HEK293 (cell line): ENCODE measurements around the gene SEC63.

ENCODE experiments used
- BCL11A ChIP-seq: fragments of 450-650 bp; formaldehyde crosslinking; IDR thresholded peaks from 2 replicates; pipeline ENCODE4 v1.5.1; 2016; ENCODE audit warnings: low read depth, missing biosample characterization, missing genetic modification characterization
- KLF16 ChIP-seq: fragments of 450-650 bp; formaldehyde crosslinking; IDR thresholded peaks from 2 replicates; pipeline ENCODE4 v1.5.1; 2017; ENCODE audit warnings: missing biosample characterization, missing genetic modification characterization
- KLF8 ChIP-seq: fragments of 450-650 bp; formaldehyde crosslinking; IDR thresholded peaks from 2 replicates; pipeline ENCODE4 v1.5.1; 2016; ENCODE audit warnings: missing biosample characterization, missing genetic modification characterization
- MZF1 ChIP-seq: fragments of 450-650 bp; formaldehyde crosslinking; IDR thresholded peaks from 2 replicates; pipeline ENCODE4 v1.5.1; 2017; ENCODE audit warnings: missing biosample characterization, missing genetic modification characterization, borderline replicate concordance
- SETDB1 ChIP-seq: IDR thresholded peaks from one replicate; pipeline ENCODE4 v1.6.1; 2017; ENCODE audit warnings: mild to moderate bottlenecking, low read length, moderate library complexity, mixed read lengths; ENCODE audit not compliant: insufficient read length
- SP2 ChIP-seq: fragments of 450-650 bp; formaldehyde crosslinking; IDR thresholded peaks from 2 replicates; pipeline ENCODE4 v1.5.1; 2016; ENCODE audit warnings: missing biosample characterization, missing genetic modification characterization
- SP7 ChIP-seq: fragments of 450-650 bp; formaldehyde crosslinking; IDR thresholded peaks from 2 replicates; pipeline ENCODE4 v1.5.1; 2016; ENCODE audit warnings: missing biosample characterization, missing genetic modification characterization
- WT1 ChIP-seq: fragments of 450-650 bp; formaldehyde crosslinking; IDR thresholded peaks from 2 replicates; pipeline ENCODE4 v1.5.1; 2016; ENCODE audit warnings: missing biosample characterization, missing genetic modification characterization
- ZBTB17 ChIP-seq: fragments of 450-650 bp; formaldehyde crosslinking; IDR thresholded peaks from 2 replicates; pipeline ENCODE4 v1.5.1; 2016; ENCODE audit warnings: missing biosample characterization, missing genetic modification characterization
- ZBTB7A ChIP-seq: fragments of 450-650 bp; formaldehyde crosslinking; IDR thresholded peaks from 2 replicates; pipeline ENCODE4 v1.5.1; 2016; ENCODE audit warnings: low read depth, missing biosample characterization, missing genetic modification characterization
- ZFP41 ChIP-seq: fragments of 450-650 bp; formaldehyde crosslinking; IDR thresholded peaks from 2 replicates; pipeline ENCODE4 v1.5.1; 2016; ENCODE audit warnings: missing biosample characterization, missing genetic modification characterization, borderline replicate concordance
- ZFP69B ChIP-seq: fragments of 450-650 bp; formaldehyde crosslinking; IDR thresholded peaks from 2 replicates; pipeline ENCODE4 v1.5.1; 2016; ENCODE audit warnings: missing biosample characterization, missing genetic modification characterization
- ZIC2 ChIP-seq: fragments of 450-650 bp; formaldehyde crosslinking; IDR thresholded peaks from 2 replicates; pipeline ENCODE4 v1.5.1; 2016; ENCODE audit warnings: missing biosample characterization, missing genetic modification characterization
- ZNF138 ChIP-seq: fragments of 450-650 bp; formaldehyde crosslinking; IDR thresholded peaks from 2 replicates; pipeline ENCODE4 v1.5.1; 2016; ENCODE audit warnings: missing biosample characterization, missing genetic modification characterization, borderline replicate concordance
- ZNF174 ChIP-seq: fragments of 450-650 bp; formaldehyde crosslinking; IDR thresholded peaks from 2 replicates; pipeline ENCODE4 v1.5.0; 2017; ENCODE audit warnings: missing biosample characterization, mild to moderate bottlenecking, missing genetic modification characterization
- ZNF19 ChIP-seq: fragments of 450-650 bp; formaldehyde crosslinking; IDR thresholded peaks from 2 replicates; pipeline ENCODE4; 2016; ENCODE audit warnings: missing biosample characterization, missing genetic modification characterization, low read depth
- ZNF274 ChIP-seq, 2 experiments: fragments of 200-500 bp in 1 of 2; fragments of 450-650 bp in 1 of 2; sonication (Bioruptor generic) in 1 of 2; formaldehyde crosslinking in 1 of 2; IDR thresholded peaks; 2 replicates each; pipeline versions ENCODE4 v1.5.1 to v1.6.1; 2014 to 2016; ENCODE audit warnings: borderline replicate concordance in 1 of 2, inconsistent platforms in 1 of 2, low read length in 1 of 2, missing biosample characterization in 1 of 2, missing genetic modification characterization in 1 of 2
- ZNF341 ChIP-seq: fragments of 450-650 bp; formaldehyde crosslinking; IDR thresholded peaks from 2 replicates; pipeline ENCODE4; 2016; ENCODE audit warnings: low read depth, missing biosample characterization, missing genetic modification characterization
- ZNF350 ChIP-seq: fragments of 450-650 bp; formaldehyde crosslinking; IDR thresholded peaks from 2 replicates; pipeline ENCODE4 v1.5.0; 2017; ENCODE audit warnings: missing biosample characterization, mild to moderate bottlenecking, missing genetic modification characterization
- ZNF391 ChIP-seq: fragments of 450-650 bp; formaldehyde crosslinking; IDR thresholded peaks from 2 replicates; pipeline ENCODE4 v1.5.1; 2016; ENCODE audit warnings: low read depth, missing biosample characterization, missing genetic modification characterization, borderline replicate concordance
- ZNF394 ChIP-seq: fragments of 450-650 bp; formaldehyde crosslinking; IDR thresholded peaks from 2 replicates; pipeline ENCODE4 v1.5.1; 2016; ENCODE audit warnings: missing biosample characterization, missing genetic modification characterization, mild to moderate bottlenecking, moderate library complexity, borderline replicate concordance
- ZNF416 ChIP-seq: fragments of 450-650 bp; formaldehyde crosslinking; IDR thresholded peaks from 2 replicates; pipeline ENCODE4 v1.5.1; 2016; ENCODE audit warnings: missing biosample characterization, missing genetic modification characterization
- ZNF449 ChIP-seq: fragments of 450-650 bp; formaldehyde crosslinking; IDR thresholded peaks from 2 replicates; pipeline ENCODE4 v1.5.1; 2017; ENCODE audit warnings: missing biosample characterization, mild to moderate bottlenecking, missing genetic modification characterization, moderate library complexity
- ZNF501 ChIP-seq: fragments of 450-650 bp; formaldehyde crosslinking; IDR thresholded peaks from 2 replicates; pipeline ENCODE4 v1.5.1; 2016; ENCODE audit warnings: missing biosample characterization, missing genetic modification characterization
- ZNF513 ChIP-seq: fragments of 450-650 bp; IDR thresholded peaks from 2 replicates; pipeline ENCODE4 v1.5.1; 2018; ENCODE audit warnings: missing biosample characterization, missing genetic modification characterization
- ZNF529 ChIP-seq: fragments of 450-650 bp; formaldehyde crosslinking; IDR thresholded peaks from 2 replicates; pipeline ENCODE4 v1.5.1; 2017; ENCODE audit warnings: missing genetic modification characterization, missing biosample characterization; ENCODE audit not compliant: insufficient replicate concordance
- ZNF530 ChIP-seq: fragments of 450-650 bp; formaldehyde crosslinking; IDR thresholded peaks from 2 replicates; pipeline ENCODE4 v1.5.1; 2016; ENCODE audit warnings: low read depth, missing biosample characterization, missing genetic modification characterization
- ZNF548 ChIP-seq: fragments of 450-650 bp; formaldehyde crosslinking; IDR thresholded peaks from 2 replicates; pipeline ENCODE4 v1.5.1; 2016; ENCODE audit warnings: missing biosample characterization, missing genetic modification characterization
- ZNF549 ChIP-seq: fragments of 450-650 bp; IDR thresholded peaks from 2 replicates; pipeline ENCODE4 v1.5.1; 2018; ENCODE audit warnings: missing biosample characterization, missing genetic modification characterization, mild to moderate bottlenecking, inconsistent platforms, moderate library complexity
- ZNF558 ChIP-seq: fragments of 450-650 bp; formaldehyde crosslinking; IDR thresholded peaks from 2 replicates; pipeline ENCODE4 v1.5.1; 2016; ENCODE audit warnings: missing biosample characterization, missing genetic modification characterization
- ZNF560 ChIP-seq: fragments of 450-650 bp; formaldehyde crosslinking; IDR thresholded peaks from 2 replicates; pipeline ENCODE4 v1.5.1; 2017; ENCODE audit warnings: missing biosample characterization, missing genetic modification characterization, borderline replicate concordance
- ZNF624 ChIP-seq: fragments of 450-650 bp; formaldehyde crosslinking; IDR thresholded peaks from 2 replicates; pipeline ENCODE4 v1.5.1; 2017; ENCODE audit warnings: missing biosample characterization, missing genetic modification characterization
- ZNF629 ChIP-seq: fragments of 450-650 bp; formaldehyde crosslinking; IDR thresholded peaks from 2 replicates; pipeline ENCODE4 v1.5.1; 2017; ENCODE audit warnings: missing biosample characterization, missing genetic modification characterization
- ZNF76 ChIP-seq: fragments of 450-650 bp; formaldehyde crosslinking; IDR thresholded peaks from 2 replicates; pipeline ENCODE4; 2016; ENCODE audit warnings: low read depth, missing biosample characterization, missing genetic modification characterization, borderline replicate concordance
- ZNF785 ChIP-seq: fragments of 450-650 bp; formaldehyde crosslinking; IDR thresholded peaks from 2 replicates; pipeline ENCODE4 v1.5.1; 2016; ENCODE audit warnings: missing biosample characterization, missing genetic modification characterization
- ZNF837 ChIP-seq: fragments of 450-650 bp; formaldehyde crosslinking; IDR thresholded peaks from 2 replicates; pipeline ENCODE4 v1.5.1; 2016; ENCODE audit warnings: missing biosample characterization, missing genetic modification characterization
- ZSCAN4 ChIP-seq: fragments of 450-650 bp; formaldehyde crosslinking; IDR thresholded peaks from 2 replicates; pipeline ENCODE4 v1.5.1; 2017; ENCODE audit warnings: missing biosample characterization, missing genetic modification characterization

The SEC63 gene

GRCh38 chr6:107820338-107821261 is 137.4 kb downstream of the SEC63 start (continued):
- no peak for TF ChIP-seq ZNF449 (tag by site-specific recombination)
- 0 out of 2 replicates have a peak, but pooled peaks have one; percentile 20 for TF ChIP-seq ZNF513
- no peak for TF ChIP-seq ZFP69B (tag by site-specific recombination)
- peak; percentile 54; the same call in 1 of the 2 replicates for TF ChIP-seq KLF8 (tag by site-specific recombination)
- no peak for TF ChIP-seq ZNF274 (IDR thresholded peaks at IDR 0.05; ENCODE audit: low read length)
- TF ChIP-seq ZNF274 (tag by site-specific recombination; IDR thresholded peaks at IDR 0.05; ENCODE audit: borderline replicate concordance), result no peak
- TF ChIP-seq ZNF530 (tag by site-specific recombination), result no peak
- TF ChIP-seq SP2 (tag by site-specific recombination), result no peak
- no peak for TF ChIP-seq ZNF76
- no peak for TF ChIP-seq SETDB1
- TF ChIP-seq ZNF549 (tag by site-specific recombination), result peak; percentile 21; the same call in 1 of the 2 replicates
- TF ChIP-seq ZNF558 (tag by site-specific recombination), result no peak
- TF ChIP-seq ZNF341 (tag by site-specific recombination), result no peak
- TF ChIP-seq KLF16 (tag by site-specific recombination), result no peak
- 0 out of 2 replicates have a peak, but pooled peaks have one; percentile 50 for TF ChIP-seq ZNF501
- TF ChIP-seq SP7 (tag by site-specific recombination), result peak; percentile 99
- no peak for TF ChIP-seq ZNF174 (tag by site-specific recombination)
- peak; percentile 93 for TF ChIP-seq ZBTB17 (tag by site-specific recombination)
- TF ChIP-seq ZFP41 (tag by site-specific recombination), result no peak
- no peak for TF ChIP-seq ZNF529
- no peak for TF ChIP-seq ZNF138 (tag by site-specific recombination)
- peak; percentile 48 for TF ChIP-seq ZIC2 (tag by site-specific recombination)
- TF ChIP-seq ZNF394 (tag by site-specific recombination), result no peak; the same call in 1 of the 2 replicates
- peak; percentile 38; the same call in 1 of the 2 replicates for TF ChIP-seq MZF1 (tag by site-specific recombination)
- peak; percentile 84 for TF ChIP-seq WT1 (tag by site-specific recombination)
- no peak for TF ChIP-seq ZBTB7A
- no peak for TF ChIP-seq ZNF548 (tag by site-specific recombination)
- TF ChIP-seq ZNF785 (tag by site-specific recombination), result no peak
- TF ChIP-seq ZNF837 (tag by site-specific recombination), result no peak
- no peak for TF ChIP-seq ZNF624
- no peak for TF ChIP-seq ZNF19 (tag by site-specific recombination)
- 0 out of 2 replicates have a peak, but pooled peaks have one; percentile 29 for TF ChIP-seq ZNF629 (tag by site-specific recombination)
- no peak for TF ChIP-seq ZNF560 (tag by site-specific recombination)
- no peak for TF ChIP-seq ZNF391 (tag by site-specific recombination)
- no peak for TF ChIP-seq ZNF416
- TF ChIP-seq BCL11A (tag by site-specific recombination), result peak; percentile 53; the same call in 1 of the 2 replicates
- TF ChIP-seq ZNF350 (tag by site-specific recombination), result peak; percentile 60
- no peak for TF ChIP-seq ZSCAN4 (tag by site-specific recombination)
